GM12801 (cell line): ENCODE results near the gene LDLRAD1.

Experiments used
- CTCF ChIP-seq: IDR thresholded peaks from one replicate; pipeline ENCODE4 v1.5.1; 2011; ENCODE audit warnings: control low read depth; ENCODE audit not compliant: insufficient read length; ENCODE audit errors: extremely low read depth

The LDLRAD1 gene

GRCh38 chr1:54027848-54028247, 9.9 kb upstream of the LDLRAD1 start:
- no peak for TF ChIP-seq CTCF

GRCh38 chr1:54024358-54024757, 6.4 kb upstream of the LDLRAD1 start:
- TF ChIP-seq CTCF, result no peak

GRCh38 chr1:54018635-54019034, 649 bp upstream of the LDLRAD1 start:
- no peak for TF ChIP-seq CTCF

- no peak for TF ChIP-seq CTCF
Observed at GRCh38 chr1:54016343-54017282, 1.4 kb downstream of the LDLRAD1 start.

GRCh38 chr1:54014009-54014629, 3.9 kb downstream of the LDLRAD1 start:
- TF ChIP-seq CTCF, result no peak

GRCh38 chr1:54013393-54014008, 4.5 kb downstream of the LDLRAD1 start:
- TF ChIP-seq CTCF, result no peak

GRCh38 chr1:54012863-54013262, 5.1 kb downstream of the LDLRAD1 start:
- TF ChIP-seq CTCF, result no peak
